HEK293T (cell line): ENCODE results near the gene CUX1.

ENCODE experiments used
- ELF4 ChIP-seq: fragments of 450-650 bp; IDR thresholded peaks from 2 replicates; pipeline ENCODE4 v1.6.1; 2017; ENCODE audit warnings: antibody characterized with exemption
- FOXA1 ChIP-seq: fragments of 450-650 bp; IDR thresholded peaks from 2 replicates; pipeline ENCODE4 v1.6.1; 2016; ENCODE audit warnings: mild to moderate bottlenecking
- FOXK2 ChIP-seq: fragments of 450-650 bp; IDR thresholded peaks from 2 replicates; pipeline ENCODE4 v1.6.1; 2016; ENCODE audit warnings: mild to moderate bottlenecking
- PKNOX1 ChIP-seq: fragments of 450-650 bp; IDR thresholded peaks from 2 replicates; pipeline ENCODE4 v1.6.1; 2016
- SP1 ChIP-seq: fragments of 450-650 bp; IDR thresholded peaks from 2 replicates; pipeline ENCODE4 v1.6.1; 2017
- ZNF384 ChIP-seq: fragments of 450-650 bp; IDR thresholded peaks from 2 replicates; pipeline ENCODE4 v1.6.1; 2016

GRCh38 chr7:102211590-102212550 lies 394.4 kb downstream of the CUX1 start:
- TF ChIP-seq FOXK2: no peak
- TF ChIP-seq SP1: no peak
- no peak for TF ChIP-seq PKNOX1
- TF ChIP-seq ELF4: no peak
- no peak for TF ChIP-seq FOXA1
- no peak for TF ChIP-seq ZNF384
